NCI-H2196 treated with DMSO at 0.1 percent for 48 hours (cell line): Measurements from ENCODE around the gene SLC34A1.

Source experiments
- DNase-seq: peaks from one replicate; lab custom pipeline; 2025; ENCODE audit not compliant: unreplicated experiment; lab: John Stamatoyannopoulos, UW

Gene SLC34A1

DNA sequence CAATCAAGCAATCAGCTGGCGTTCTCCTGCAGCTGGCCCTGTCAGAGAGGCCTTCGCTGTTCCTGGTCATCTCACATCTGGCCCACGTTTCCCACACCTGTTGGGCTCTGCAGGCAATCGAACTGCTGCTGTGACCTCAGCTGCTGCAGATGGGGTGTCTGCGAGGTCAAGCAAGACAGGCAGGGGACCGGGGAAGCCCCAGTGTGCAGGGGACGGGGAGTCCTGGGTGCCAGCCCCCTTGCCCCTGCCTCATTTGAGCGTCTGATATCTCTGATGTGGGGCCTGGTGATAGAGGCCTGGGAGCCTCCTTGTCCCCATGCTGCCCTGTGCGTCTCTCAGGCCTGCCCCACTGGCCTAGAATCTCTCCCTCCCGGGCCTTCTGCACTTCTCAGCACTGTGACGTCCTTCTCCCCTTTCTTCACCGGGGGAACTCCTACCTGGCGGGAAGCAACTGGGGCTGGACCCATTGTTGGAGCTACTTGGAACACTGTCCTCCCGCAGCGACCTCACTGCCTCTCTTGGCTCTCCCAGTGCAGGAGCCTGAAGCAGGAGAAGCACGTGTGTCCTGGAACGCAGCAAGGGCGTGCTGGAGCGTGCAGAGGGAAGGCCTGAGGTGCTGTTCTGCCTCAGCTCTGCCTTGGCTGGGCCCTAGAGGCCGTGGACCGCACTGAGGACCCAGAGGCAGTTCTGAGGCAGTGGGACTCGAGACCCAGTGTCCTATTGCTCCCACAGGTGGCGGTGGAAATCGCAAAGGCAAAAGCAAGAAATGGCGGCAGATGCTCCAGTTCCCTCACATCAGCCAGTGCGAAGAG, 46.1 kb downstream of the SLC34A1 start:
- no peak for DNase-seq

DNA sequence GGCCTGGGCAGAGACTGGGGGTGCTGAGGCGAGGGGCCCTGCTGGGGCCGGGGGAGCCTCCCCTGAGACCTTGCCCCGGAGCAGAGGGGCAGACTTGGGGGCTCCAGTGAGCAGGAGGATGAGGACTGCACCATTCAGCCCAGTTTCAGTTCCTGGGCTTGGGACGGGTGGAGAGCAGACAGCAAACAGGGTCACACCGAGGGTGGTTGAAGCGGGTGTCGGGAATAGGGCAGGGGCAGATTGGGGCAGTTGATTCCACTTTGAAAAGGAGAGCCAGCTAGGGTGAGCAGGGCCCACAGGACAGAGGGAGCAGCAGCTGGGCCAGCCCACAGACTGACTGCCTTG, 46.7 kb downstream of the SLC34A1 start:
- no peak for DNase-seq

DNA sequence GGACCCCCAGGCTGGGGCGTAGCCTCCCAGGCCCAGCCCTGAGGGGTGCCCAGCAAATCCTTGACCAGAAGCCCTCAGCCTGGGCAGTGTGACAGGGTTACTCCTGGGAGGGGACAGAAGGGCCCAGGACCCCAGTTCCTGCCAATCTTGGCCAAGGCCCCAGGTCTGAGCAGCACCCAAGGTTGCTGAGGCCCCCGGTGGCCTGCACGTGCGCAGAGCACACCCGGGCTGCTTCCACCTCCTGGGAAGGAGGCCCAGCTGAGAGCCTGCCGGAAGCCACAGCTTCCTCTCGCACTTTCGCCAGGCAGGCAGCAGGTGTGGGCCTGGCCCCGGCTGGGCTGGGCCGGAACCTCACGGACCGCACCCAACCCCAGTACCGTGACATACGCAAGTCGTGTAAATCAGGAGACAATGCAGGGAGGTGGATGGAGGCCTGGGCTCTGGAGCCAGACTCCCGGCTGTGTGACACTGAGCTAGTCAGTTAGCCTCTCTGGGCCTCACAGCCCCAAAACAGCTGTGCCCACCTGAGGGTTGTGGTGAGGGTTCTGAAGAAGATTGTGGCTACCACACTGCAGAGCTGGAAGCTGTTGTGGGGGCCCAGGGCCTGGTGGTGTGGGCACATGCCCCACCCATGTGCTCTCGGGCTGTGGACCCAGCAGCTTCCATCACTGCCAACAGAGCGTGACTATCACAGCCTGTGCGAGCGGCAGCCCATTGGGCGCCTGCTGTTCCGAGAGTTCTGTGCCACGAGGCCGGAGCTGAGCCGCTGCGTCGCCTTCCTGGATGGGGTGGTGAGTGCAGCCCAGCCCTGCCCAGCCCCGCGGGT, 47.3 kb downstream of the SLC34A1 start:
- DNase-seq: no peak

DNA sequence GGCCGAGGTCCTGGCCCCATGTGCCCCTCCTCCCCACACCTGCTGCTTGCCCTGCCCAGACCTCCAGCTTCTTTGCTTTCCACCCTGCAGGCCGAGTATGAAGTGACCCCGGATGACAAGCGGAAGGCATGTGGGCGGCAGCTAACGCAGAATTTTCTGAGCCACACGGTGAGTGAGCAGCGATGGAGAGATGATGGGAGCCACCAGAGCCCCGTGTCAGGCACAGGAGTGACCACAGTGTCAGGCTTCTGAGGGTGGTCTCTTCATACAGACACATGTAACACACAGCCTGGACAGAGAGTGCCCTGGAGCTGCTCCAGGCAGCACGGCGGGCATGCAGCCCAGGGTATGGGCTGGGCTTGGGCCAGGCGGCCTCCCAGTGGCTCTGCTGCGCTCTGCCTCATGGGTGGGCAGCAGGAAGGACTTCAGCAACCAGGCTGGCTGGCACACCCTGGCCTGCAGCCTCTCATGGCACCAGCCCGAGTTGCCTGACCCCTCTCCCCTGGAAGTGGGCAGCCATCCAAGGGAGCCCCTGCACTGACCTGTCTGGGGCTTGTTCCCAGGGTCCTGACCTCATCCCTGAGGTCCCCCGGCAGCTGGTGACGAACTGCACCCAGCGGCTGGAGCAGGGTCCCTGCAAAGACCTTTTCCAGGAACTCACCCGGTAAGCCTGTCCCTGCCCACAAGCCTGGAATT, 48.1 kb downstream of the SLC34A1 start:
- DNase-seq: no peak

DNA sequence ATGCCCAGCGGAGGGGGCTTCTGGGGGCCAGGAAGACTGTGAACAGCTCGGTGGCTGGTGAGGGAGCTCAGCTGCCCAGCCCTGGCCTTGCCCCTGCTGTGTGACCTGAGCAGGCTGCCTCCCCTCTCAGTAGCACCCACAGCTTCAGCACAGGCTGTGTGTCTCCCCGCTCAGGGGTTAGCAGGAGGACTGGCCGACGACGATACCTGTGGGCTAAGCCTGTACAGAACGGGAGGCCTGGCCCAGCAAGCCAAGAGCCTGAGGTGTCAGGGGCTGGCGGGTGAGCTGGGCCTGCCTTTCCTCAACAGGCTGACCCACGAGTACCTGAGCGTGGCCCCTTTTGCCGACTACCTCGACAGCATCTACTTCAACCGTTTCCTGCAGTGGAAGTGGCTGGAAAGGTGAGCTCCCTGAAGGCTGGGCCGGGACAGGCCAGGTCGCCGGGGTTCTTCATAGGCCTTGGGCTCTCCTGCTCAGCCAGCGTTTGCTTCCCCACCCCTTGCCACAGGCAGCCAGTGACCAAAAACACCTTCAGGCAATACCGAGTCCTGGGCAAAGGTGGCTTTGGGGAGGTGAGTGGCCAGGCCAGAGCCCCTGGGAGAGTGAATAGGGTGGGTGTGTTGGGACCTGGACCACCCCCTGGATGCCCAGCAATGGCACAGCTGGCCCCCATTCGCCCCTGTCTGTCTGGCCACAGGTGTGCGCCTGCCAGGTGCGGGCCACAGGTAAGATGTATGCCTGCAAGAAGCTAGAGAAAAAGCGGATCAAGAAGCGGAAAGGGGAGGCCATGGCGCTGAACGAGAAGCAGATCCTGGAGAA, 48.8 kb downstream of the SLC34A1 start:
- no peak for DNase-seq

DNA sequence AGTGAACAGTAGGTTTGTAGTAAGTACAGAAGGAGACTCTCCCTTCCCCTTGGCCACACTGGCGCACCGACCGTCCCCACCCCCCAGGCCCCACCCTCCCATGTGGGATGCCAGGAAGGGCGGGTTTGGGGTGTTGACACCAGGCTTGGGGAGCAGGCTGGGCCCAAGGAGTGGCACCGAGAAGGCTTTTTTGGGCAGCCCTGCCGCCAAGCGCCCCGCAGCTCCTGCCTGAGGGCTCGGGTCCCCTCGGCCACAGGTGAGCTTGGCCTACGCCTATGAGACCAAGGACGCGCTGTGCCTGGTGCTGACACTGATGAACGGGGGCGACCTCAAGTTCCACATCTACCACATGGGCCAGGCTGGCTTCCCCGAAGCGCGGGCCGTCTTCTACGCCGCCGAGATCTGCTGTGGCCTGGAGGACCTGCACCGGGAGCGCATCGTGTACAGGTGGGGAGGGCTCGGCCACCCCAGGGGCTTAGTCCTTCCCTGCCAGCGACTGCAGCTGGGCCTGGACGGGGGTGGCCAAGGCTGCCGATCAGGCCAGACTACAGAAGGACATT, 49.5 kb downstream of the SLC34A1 start:
- no peak for DNase-seq

DNA sequence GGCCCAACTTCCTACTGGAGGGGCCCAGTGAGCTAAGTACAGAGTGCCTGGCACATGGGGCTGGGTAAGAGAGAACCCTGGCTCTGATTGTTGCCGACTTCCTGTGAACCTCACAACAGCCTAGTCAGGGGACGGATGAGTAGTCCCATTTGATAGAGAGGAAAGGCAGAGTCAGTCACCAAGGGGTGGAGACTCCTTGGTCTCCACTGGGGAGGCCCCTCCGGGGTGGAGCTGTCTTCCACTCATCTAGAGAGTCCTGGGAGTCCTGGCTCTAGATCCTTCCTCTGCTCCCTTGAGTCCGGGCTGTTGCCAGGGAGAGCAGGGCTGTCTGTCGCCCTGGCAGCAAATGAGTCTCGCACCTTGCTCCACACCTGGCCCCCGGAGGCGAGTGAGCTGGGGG, 50.2 kb downstream of the SLC34A1 start:
- no peak for DNase-seq

DNA sequence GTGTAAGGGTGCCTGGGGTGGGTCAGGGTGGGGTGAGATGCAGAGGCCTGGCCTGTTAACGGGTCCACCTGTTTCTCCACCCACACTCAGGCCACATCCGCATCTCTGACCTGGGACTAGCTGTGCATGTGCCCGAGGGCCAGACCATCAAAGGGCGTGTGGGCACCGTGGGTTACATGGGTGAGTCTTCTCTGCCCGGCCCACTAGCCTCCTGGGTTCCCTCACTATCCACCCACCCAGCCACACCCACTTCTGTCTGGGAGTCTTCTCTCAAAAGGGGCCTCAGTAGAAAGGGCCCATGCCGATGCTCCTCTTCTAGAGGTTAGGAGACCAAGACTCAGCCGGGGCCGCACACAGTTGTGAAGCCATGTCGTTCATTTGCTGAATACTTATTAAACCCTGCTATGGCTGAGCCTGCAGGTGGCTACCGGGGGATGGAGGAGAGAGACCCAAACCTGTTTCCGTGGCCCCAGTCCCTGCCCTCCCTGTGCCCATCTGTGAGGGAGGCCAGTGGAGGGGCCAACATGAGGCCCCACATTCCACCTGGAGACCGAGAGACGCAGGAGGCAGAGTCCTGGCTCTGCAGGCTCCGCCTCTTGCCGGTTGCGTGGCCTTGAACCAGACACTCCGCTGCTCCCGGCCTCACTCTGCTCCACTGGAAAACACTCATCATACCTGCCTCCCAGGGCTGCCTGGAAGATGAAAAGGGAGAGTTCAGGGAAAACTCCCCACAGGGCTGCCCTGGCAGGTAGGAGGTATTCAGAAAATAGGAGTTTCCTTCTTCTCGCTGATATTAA, 50.9 kb downstream of the SLC34A1 start:
- no peak for DNase-seq

DNA sequence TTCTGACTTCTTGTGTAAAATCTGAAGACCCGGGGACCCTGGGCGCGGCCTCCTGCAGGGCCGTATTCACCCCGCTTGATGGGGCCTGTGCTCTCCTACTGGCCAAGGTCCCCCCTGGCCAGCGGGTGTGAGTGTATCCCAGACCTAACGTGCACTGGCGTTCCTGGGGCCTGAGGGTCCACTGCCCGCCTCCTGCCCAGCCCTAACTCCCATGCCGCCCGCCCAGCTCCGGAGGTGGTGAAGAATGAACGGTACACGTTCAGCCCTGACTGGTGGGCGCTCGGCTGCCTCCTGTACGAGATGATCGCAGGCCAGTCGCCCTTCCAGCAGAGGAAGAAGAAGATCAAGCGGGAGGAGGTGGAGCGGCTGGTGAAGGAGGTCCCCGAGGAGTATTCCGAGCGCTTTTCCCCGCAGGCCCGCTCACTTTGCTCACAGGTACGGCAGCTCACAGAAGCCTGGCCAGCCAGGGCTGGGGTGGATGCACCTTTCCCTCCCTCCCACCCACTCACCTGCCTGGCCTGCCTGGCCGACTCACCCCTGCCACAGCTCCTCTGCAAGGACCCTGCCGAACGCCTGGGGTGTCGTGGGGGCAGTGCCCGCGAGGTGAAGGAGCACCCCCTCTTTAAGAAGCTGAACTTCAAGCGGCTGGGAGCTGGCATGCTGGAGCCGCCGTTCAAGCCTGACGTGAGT, 51.8 kb downstream of the SLC34A1 start:
- DNase-seq: no peak

DNA sequence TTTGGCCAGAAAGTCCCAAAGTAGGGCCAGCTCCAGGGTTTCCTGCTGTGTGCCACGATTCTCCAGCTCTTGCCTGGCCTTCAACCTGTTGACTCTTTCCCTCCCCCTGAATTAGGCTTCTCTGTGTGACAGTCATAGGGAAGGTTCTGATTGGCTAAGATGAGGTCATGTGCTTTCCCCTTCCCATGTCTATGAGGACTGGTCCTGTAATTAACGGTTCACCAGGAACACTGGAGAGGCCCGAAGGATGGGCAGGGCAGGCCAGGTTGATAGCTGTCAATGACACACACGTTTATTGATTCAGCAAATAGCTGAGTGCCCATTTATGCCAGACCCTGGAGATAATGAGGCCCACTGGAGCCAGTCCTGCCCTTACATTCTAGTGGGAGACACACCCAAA, 53.4 kb downstream of the SLC34A1 start:
- no peak for DNase-seq

DNA sequence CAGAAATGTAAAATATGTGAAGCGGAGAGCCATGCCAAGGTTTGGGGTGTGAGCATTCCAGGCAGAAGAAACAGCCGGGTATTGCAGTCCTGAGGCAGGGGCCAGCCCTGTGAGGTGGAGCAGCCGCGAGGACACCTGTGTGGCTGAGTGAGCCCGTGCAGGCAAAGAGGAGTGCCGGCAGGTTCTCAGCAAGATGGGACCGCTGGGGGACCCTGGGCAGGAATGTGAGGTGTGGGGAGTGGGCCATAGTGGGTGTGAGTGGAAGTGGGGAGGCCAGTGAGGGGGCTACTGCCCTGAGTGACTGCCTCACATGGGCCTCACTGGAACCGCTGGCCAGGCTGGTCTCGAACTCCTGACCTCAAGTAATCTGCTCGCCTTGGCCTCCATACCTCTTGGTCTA, 54.2 kb downstream of the SLC34A1 start:
- no peak for DNase-seq

DNA sequence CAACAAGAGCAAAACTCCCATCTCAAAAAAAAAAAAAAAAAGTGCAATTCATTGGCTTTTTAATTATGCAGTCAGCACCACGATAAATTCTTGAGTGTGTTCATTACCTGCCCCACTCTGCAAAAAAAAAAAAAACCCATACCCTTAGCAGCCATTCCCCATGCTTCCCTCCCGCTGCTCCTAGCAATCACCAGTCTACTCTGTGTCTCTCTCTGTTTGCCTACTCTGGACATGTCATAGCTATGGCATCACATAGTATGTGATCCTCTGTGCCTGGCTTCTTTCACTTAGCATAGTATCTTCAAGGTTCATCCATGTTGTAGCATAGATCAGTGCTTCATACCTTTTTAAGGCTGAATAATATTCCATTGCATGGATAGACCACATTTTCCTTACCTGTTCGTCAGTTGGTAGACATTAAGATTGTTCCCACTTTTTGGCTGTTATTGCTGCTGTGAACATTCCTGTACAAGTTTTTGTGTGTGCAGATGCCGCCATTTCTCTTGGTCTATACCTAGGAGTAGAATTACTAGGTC, 55.4 kb downstream of the SLC34A1 start:
- no peak for DNase-seq

DNA sequence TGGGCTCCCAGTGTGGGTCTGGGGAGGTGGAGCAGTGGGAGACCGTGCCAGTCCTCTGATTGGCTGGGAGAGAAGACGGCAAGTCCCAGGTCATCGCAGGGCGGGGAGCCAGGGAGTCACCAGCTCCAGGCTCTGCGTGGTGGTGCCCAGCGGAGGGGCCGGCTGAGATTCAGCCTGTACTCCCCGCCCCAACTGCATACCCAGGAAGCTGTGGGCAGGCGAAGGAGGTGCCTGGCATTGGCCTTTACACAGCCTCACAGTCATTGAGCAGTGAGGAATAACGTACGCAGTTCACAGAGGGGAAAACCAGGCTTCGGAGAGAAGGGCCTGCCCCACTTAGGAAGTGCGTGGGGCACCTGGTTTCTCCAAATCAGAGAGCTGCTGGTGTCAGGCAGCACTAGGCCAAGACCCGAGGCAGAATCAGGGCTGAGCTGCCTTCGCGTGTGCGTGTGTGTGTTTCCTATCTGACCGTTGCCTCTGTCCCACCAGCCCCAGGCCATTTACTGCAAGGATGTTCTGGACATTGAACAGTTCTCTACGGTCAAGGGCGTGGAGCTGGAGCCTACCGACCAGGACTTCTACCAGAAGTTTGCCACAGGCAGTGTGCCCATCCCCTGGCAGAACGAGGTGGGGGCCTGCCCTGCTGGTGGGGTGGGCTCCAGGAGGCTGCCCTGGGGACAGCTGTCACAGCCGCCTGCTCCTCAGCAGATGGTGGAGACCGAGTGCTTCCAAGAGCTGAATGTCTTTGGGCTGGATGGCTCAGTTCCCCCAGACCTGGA, 56.2 kb downstream of the SLC34A1 start:
- DNase-seq: no peak

DNA sequence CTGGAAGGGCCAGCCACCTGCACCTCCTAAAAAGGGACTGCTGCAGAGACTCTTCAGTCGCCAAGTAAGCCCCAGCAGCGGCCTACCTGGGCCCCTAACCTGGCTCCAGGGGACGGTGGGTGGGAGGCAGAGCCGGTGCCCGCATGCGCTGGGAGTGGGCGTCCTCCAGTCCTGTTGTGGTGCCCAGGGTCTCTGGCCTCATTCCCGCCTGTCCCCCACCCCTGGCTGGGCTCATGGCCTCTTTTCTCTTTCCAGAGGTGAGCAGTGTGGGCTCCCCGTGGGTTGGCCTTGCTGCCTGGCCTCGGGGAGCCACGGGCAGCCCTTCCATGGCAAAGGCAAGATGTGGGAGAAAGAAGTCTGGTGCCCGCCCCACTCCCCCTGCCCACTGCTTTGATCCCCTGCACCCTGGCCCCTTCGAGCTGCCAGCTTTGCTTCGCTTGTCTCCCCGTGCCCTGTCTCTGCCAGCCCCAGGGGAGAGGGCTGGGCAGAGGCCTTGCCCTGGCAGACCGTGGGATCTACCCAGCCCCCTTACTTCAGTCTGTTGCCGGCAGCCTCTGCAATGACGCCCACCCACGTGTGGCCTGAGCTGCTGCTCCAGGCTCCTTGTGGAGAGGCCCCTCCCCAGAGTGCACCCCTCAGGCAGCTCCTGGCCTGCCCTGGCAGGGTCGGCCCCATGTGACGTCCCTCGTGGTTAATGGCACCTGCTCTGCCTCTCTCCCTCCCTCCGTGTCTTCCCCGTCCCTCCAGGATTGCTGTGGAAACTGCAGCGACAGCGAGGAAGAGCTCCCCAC, 57.0 kb downstream of the SLC34A1 start:
- DNase-seq: no peak

DNA sequence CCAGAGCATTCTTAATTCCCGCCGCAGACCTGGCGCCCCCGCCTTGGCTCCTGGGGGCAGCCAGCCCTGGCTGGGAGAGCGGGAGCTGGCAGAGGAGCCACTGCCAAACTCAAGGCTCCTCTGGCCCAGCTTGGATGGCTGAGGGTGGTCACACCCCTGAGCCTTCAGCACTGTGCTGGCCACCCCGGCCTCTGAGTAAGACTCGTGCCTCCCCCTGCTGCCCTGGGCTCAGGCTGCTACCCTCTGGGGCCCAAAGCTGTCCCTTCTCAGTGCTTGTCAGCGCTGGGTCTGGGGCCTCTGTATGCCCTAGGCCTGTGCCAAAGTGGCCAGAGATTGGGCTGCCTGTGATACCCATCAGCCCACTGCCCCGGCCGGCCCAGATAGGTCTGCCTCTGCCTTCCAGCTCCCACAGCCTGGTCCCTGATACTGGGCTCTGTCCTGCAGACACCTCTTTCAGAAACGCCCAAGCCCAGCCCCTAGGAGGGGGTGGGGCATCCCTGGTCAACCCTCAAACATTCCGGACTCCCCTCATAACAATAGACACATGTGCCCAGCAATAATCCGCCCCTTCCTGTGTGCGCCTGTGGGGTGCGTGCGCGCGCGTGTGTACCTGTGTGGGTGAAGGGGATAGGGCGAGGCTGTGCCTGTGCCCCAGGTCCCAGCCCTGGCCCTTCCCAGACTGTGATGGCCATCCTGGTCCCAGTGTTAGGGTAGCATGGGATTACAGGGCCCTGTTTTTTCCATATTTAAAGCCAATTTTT, 58.0 kb downstream of the SLC34A1 start:
- no peak for DNase-seq

DNA sequence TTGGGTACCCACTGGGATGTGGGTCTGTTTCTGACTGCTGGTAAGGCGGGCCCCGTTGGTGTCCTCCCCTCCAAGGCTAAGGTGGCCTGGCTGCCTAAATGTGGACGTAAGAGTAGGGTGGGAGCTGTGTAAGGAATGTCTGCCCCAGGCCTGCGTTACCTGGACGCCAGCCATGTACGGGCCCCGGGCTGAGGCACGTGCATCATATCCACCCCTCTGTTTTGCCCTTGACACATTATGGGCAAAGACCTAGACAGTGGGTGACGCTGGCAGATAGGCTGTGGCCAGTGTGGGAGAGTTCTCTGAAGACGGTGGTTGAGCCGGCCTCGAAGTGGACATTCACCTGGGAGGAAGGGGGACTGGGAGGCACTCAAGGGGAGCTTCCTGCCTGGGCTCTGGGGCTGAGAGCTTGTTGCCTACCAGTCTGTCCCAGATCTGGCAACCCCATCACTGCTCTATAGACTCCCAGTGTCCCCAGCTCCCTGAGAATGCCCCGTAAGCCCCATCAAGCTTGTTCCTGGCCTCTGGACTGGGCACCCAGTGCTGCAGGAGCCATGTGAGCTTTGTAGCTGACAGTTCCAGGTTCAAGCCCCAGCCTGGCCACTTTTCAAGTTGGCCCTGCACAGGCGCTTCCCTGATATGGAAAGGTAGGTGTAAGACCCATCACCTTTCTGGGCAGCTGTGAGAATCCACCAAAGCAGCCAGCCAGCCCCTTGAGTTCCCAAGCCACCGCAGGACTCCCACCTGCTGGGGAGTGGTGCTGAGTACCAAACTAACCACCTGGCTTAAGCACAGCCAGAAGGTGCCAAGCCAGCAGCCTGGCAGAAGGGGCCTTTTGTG, 59.1 kb downstream of the SLC34A1 start:
- DNase-seq: no peak
